HG03520 (cell line): Measurements from ENCODE around the gene TTYH3.
A peak's percentile ranks its signal among the peaks of the same experiment; 100 is the strongest.

Experiments
- ATAC-seq: cut with Tn5 transposase; IDR thresholded peaks from one replicate; pipeline ENCODE4 v1.9.1; 2021; ENCODE audit warnings: mild to moderate bottlenecking, moderate library complexity; ENCODE audit not compliant: unreplicated experiment

Gene TTYH3

DNA sequence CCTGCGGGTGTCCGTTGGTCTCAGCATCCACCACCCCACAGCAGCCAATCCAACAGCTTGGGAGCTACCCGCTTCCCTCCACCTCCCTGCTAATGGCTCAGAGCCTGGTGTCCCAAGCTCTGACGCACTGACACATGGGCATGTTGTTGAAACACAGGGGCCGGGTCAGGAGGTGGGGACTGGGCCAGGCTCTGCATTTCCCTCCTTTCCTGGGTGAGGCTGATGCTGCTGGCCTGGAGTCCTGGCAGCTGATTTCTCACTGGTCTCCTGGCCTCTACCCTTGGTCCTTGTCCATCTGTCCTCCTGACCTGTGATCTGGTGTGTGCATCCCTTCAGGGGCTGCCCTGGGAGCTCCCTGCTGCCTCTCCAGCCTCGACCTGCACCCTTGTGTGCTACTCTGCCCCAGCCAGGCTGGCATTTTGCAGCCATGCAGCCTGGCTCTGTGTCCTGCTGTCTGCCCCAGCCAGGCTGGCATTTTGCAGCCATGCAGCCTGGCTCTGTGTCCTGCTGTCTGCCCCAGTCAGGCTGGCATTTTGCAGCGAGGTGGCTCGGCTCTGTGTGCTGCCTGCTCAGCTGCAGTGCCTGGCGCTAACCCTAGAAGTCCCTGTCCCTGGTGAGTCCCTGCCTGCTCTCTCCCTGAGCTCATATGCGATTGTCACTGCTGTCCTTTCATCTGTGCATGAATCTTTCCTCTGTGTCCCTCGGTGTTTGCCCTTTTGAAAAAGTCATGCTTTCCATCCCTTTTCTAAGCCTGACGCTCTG is 70.2 kb downstream of the TTYH3 start:
- no peak for ATAC-seq

DNA sequence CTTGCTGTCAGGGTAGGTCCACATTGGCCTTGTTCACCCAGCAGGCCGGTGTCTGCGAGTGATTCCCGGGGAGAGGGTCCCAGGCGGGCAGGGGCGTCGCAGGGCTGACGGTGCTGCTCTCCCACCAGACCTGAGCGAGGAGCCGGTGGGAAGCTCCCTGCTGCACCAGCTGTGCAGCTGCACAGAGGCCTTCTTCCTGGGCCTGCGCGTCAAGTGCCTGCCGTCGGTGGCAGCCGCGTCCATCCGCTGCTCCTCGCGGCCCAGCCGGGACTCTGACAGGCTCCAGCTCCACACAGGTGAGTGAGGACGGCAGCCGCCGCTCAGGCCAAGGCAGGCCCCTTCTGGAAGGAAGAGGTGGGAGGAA is 70.8 kb downstream of the TTYH3 start:
- no peak for ATAC-seq

DNA sequence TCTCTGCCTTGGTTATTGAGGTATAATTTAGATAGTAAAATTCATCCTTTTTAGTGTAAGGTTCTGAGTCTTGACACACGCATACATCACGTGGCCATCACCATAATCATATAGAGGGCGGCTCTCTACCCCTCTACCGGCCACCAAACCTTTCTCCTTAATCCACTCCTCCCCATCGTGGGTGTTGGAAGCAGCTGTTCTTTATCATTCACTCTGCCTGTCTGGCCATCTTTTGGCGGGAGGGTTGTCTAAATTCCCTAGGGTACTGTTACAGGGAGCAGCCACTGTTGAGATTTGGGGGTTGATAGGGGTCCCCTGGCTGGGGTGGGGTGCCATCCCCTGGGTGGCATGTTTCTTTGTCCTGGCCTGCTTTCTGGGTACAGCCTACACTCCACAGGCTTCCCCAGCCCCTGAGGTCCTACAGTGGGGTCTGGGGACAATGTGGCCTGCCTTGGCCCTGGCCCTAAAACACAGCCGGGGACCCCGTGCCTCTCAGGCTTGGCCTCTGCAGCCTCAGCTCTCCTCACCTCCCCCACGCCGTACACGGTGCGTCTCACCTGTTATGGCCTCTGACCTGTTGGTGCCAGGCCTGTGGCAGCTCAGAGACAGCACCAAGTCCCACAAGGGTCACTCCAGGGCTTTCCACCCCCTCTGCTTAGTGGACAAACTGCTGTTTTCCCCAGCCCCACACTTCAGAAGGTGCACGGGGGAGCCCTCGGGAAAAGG is 73.7 kb downstream of the TTYH3 start:
- no peak for ATAC-seq

DNA sequence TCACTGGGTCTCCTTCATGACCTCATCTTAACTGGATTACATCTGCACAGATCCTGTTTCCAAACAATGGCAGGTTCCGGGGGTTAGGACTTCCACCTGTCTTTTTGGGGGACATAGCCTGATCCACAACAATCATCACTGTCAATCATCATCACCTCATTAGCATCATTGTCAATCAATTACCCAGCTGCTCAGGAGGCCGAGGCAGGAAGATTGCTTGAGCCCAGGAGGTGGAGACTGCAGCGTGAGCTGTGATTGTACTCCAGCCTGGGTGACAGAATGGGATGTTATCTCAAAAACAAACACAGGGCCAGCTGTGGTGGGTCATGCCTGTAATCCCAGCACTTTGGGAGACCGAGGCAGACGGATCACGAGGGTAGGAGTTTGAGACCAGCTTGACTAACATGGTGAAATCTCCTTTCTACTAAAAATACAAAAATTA is 74.9 kb downstream of the TTYH3 start:
- ATAC-seq, result no peak

DNA sequence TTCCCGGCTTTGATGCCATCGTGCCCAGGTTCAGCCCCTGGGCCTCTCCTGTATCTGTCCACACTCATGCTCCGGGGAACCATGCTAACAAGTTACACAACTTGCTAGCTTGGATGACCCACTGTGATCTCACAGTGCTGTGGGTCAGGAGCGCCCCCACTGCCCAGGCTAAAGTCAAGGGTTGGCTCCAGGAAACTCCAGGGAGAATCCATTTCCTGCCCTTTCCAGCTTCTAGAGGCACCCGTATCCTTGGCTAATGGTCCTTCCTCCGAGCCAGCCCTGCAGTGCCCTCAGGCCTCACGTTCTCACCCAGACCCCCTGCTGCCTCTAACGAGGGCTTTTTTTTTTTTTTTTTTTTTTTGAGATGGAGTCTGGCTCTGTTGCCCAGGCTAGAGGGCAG is 75.7 kb downstream of the TTYH3 start:
- ATAC-seq, result no peak

DNA sequence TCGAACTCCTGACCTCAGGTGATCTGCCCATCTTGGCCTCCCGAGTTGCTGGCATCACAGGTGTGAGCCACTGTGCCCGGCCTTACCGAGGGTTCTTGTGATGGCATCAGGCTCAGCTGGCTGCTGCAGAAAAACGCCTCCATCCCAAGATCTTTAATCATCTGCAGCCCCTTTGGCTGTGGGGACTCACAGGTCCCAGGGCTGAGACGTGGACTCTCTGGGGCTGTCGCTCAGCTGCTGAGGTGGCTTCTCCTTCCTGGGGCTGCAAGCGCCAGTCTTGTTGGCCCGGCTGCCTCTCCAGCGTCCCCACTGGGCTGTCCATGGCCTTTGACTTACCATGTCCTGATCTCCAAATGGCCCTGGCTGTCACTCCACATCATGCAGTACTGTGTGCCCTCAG is 76.3 kb downstream of the TTYH3 start:
- no peak for ATAC-seq

DNA sequence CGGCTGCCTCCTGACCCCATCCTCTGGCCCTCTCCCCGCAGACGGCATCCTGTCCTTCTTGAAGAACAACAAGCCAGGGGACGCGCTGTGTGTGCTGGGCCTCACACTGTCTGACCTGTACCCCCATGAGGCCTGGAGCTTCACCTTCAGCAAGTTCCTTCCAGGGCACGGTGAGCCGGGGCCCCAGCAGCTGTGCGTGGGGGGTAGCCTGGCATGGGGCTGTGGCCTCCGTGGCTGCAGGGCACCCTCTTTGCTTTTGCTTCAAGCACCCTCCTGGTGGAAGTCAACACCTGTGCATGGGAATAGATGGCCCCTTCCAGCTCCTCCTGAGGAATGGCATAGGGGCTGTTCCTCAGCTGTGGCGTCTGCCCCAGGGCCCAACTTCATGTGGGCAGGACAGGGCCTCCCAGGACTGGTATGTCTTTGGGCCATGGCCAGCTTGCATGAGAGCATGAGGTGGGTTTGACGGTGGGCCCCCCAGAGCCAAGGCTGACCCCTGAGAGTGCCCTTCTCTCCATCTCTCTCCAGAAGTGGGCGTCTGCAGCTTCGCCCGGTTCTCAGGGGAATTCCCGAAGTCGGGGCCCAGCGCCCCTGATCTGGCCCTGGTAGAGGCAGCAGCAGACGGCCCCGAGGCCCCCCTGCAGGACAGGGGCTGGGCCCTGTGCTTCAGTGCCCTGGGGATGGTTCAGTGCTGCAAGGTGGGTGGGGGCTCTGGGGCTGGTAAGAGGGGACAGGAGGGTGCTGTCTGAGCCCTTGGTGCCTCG is 76.9 kb downstream of the TTYH3 start:
- no peak for ATAC-seq

DNA sequence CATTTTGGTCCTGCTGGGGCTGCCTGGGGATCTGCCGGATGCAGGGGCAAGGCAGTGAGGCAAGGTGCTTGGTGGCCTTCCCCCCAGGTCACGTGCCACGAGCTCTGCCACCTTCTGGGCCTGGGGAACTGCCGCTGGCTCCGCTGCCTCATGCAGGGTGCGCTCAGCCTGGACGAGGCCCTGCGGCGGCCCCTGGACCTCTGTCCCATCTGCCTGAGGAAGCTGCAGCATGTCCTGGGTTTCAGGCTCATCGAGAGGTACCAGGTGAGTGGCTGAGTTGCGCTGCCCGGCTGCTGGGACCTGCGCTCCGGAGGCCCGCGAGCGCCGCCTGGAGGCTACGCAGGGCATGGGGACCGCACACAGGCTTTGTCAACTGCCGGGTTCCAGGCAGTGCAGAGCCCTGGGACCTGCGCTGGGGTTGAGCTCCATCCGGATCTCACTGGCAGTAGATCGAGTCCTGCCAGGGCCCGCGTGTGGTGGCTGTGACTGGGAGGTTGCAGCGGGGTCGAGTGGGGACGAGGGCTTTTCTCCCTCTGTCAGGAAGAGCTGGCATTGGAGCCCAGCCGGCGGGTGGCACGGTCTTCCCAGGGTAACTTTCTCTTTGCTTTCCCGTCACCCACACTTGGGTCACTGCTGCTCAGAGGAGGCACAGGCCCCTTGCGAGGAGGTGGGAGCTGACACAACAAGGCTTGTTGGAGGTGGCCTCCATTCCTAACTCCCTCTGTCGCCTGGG is 77.9 kb downstream of the TTYH3 start:
- peak; percentile 57 for ATAC-seq

DNA sequence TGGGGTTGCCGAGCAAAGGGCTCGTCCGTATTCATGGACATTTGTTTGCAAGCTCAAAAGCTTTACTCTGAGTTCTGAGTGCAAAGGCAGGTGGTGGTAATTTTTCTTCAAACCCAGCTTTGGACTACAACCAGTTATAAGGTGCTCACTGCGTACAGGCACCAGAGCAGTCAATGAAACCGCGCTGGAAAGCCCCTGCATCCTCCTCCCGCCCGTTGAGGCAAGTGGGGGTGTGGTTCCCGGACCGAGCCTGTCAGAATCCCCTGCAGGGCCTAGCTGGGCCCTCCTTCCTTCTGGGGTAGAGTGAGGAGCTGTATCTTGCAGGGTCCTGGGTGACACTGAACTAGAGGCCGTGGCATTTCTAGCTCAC is 78.5 kb downstream of the TTYH3 start:
- ATAC-seq, result peak; percentile 54

DNA sequence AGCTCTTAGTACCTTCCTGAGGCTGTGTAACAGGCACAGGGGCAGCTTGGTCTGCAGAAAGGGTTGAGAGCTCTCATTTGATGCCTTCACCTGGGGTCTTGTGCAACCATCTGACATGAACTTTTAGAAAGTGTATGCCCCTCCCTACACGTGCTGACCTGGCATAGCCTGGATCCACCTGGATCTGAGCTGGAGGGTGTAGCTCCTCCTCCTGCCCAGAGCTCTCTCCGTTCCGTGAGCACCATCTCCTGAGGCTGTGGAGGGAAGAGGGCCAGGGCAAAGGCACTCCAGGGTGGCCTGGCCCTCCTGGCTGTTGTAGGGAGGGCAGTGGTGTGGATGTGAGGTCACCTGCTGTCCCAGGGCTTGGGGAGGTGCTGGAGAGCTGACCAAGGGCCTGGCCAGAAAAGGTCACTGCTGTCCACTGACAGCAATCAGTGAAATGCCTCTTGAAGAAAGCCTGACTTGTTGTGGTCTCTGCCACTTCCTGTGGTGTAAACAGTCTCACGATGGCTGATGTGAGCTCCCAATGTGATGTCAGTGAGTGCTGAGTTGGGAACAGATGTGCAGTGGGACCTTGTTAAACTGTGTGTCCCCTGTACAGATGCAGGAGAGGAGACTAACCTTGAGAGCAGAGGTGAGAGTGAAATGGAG is 79.2 kb downstream of the TTYH3 start:
- ATAC-seq, result peak; percentile 28

DNA sequence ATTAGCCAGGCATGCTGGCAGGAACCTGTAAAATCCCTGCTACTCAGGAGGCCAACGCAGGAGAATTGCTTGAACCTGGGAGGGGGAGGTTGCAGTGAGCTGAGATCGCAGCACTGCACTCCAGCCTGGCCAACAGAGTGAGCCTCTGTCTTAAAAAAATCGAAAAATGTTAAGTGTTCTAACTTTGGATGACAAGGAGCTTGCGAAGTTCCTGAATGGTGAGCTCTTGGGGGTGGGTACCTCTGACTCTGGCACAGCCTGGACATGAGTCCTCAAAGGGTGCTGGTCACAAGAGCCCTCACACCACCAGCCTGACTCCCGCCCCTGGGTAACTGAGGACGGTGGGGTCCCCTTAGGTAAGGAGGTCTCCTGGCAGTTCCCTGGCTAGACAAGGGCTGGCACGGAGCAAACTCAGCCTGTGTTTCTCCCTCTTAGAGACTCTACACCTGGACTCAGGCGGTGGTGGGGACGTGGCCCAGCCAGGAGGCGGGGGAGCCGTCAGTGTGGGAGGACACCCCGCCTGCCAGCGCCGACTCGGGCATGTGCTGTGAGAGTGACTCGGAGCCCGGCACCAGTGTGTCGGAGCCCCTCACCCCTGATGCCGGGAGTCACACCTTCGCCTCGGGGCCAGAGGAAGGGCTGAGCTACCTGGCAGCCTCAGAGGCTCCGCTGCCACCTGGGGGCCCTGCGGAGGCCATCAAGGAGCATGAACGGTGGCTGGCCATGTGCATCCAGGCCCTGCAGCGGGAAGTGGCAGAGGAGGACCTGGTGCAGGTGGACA is 80.3 kb downstream of the TTYH3 start:
- ATAC-seq, result no peak

DNA sequence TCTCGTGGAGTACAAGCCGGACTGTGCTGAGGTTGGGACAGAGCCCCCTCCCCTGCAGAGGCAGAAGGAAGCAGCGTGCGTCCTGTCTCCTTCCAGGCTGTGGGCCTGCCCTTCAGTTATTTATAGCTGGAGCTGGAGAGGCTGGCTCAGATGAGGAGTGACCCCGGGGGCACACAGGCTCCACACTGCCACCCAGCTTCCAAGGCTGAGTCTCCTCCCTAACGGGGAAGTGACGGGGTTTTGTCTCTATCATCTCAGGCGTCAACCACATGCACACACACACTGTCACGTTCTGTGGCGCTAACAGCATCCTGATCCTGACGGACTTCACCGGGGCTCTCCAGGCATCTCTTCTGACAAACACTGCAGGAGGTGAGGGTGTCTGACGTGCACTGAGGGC is 81.6 kb downstream of the TTYH3 start:
- no peak for ATAC-seq

DNA sequence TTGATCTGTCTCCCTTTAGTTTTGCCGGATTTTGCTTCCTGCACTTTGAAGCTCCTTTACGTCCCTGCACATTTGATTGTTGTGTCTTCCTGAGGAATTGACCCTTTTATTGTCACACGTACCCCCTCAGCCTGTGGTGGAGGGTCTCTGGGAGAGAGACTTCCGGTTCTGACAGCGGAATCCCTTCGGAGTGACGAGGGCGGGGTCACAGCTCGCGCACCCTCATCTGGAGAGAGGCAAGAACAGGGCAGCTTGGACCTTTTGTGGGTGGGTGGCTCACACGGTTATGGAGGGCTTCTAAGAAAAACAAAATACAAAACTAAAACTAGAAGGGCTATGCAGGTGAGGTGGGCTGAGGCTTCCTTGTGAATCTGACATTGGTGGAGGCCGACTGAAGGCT is 82.2 kb downstream of the TTYH3 start:
- no peak for ATAC-seq
